NT2/D1 (cell line): Measurements from ENCODE around the gene PIK3CD.
"Not testable (repeated sequence)": the region's sequence is repeated elsewhere in the genome, so short reads cannot be mapped to it uniquely, and the experiment has no call there.

ENCODE experiments used
- DNase-seq: peaks from one replicate; pipeline ENCODE4 v3.0.0-alpha.2; 2011; ENCODE audit warnings: low read depth, low spot score
- H3K27me3 ChIP-seq: 2 replicates; pipeline ENCODE4 v1.6.0; 2011; ENCODE audit warnings: mild to moderate bottlenecking; ENCODE audit not compliant: insufficient read length, insufficient read depth
- H3K36me3 ChIP-seq: 2 replicates; pipeline ENCODE4 v1.6.1; 2011; ENCODE audit warnings: mild to moderate bottlenecking, low read length, mixed read lengths; ENCODE audit not compliant: insufficient read depth, insufficient read length
- H3K4me1 ChIP-seq: 2 replicates; pipeline ENCODE4 v1.5.1; 2011; ENCODE audit not compliant: insufficient read depth, insufficient read length
- H3K4me3 ChIP-seq: 2 replicates; pipeline ENCODE4 v1.5.1; 2011; ENCODE audit warnings: low read depth; ENCODE audit not compliant: insufficient read length
- H3K9ac ChIP-seq: 2 replicates; pipeline ENCODE4 v1.6.0; 2011; ENCODE audit warnings: low read depth; ENCODE audit not compliant: insufficient read length
- H3K9me3 ChIP-seq: 2 replicates; pipeline ENCODE4 v1.5.1; 2011; ENCODE audit warnings: mild to moderate bottlenecking, low read length; ENCODE audit not compliant: insufficient read depth
- SUZ12 ChIP-seq: IDR thresholded peaks from 2 replicates; pipeline ENCODE4 v1.6.1; 2011; ENCODE audit not compliant: insufficient read length, insufficient read depth; ENCODE audit errors: extremely low read depth
- YY1 ChIP-seq: IDR thresholded peaks from 2 replicates; pipeline ENCODE4 v1.6.1; 2011; ENCODE audit not compliant: insufficient read length, insufficient read depth
- ZNF274 ChIP-seq: IDR thresholded peaks from 2 replicates; pipeline ENCODE4 v1.6.1; 2011; ENCODE audit warnings: mild to moderate bottlenecking, low read depth, low read length

PIK3CD gene

DNA sequence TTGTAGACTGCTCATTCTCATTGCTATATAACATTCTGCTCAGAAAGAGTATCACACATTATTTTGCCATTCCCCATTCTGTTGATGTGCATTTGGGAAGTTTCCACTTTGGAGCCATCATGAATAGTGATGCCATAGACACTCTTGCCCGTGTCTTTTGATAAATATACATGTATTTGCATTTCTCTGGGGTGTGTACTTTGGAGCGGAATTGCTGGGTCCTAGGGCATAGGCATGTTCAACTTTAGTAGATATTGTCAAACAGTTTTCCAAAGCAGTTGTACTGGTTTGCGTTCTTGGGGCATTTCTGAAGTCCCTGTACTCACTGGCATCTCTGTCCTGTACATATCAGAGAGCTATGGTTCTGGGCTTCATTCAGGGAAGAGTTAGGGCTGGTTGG lies 52.1 kb downstream of the PIK3CD start:
- H3K36me3 ChIP-seq: no peaks in the 10 kb centered on the region
- no peak for DNase-seq
- H3K4me3 ChIP-seq: no peak overlapping the region
- H3K9me3 ChIP-seq: peaks cover 6% of the 10 kb centered on the region; the same call in 1 of the 2 replicates
- no peaks in the 10 kb centered on the region for H3K27me3 ChIP-seq
- peaks cover 5% of the 10 kb centered on the region for H3K4me1 ChIP-seq
- H3K9ac ChIP-seq: no peak overlapping the region
- TF ChIP-seq YY1: no peak
- TF ChIP-seq ZNF274: no peak
- no peak for TF ChIP-seq SUZ12

DNA sequence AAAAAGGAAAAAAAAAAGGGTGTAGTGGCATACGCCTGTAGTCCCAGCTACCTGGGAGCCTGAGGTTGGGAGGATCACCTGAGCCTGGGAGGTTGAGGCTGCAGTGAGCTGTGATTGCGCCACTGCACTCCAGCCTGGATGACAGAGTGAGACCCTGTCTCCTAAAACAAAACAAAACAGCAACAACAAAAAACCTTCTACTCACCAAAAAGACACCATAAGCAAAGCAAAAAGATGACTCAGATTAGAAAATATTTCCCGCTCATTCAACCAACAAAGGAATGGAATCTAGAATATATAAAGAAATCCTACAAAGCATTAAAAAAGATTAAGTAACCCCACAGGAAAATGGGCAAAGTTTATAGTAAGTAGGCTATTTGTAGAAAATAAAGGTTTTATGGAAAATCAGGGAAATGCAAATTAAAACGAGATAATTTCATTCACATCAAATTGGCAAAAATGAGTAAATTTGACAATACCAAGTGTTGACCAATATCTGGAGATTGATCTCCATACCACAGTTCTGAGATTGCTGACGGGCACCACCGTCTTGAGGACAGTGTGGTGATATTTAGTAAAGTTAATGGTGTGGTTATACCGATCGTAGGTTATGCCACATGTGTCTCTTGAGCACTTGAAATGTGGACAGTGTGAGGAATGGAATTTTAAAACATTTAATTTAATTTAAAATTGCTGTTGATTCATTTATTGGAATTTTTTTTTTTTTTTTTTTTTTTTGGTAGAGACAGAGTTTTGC lies 54.0 kb downstream of the PIK3CD start:
- no peak for DNase-seq
- Histone ChIP-seq H3K4me1 (no peaks in the 10 kb centered on the region), H3K27me3 (no peaks in the 10 kb centered on the region), H3K9me3 (peaks cover 6% of the 10 kb centered on the region; the same call in 1 of the 2 replicates), H3K4me3 (no peak overlapping the region), H3K9ac (no peak overlapping the region), H3K36me3 (peaks cover 4% of the 10 kb centered on the region)
- no peak for TF ChIP-seq SUZ12

DNA sequence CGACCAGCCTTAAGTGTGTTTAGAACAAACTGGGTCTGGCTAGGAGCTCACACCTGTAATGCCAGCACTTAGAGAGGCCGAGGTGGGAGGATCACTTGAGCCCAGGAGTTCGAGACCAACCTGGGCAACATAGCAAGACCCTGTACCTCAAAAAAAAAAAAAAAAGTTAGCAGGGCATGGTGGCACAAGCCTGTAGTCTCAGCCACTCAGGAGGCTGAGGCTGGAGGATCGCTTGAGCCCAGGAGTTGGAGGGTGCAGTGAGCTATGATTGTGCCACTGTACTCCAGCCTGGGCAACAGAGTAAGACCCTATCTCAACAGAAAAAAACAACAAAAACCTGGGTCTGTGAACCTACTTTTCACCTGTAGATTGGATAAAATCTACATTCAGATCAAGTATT lies 54.6 kb downstream of the PIK3CD start:
- Histone ChIP-seq H3K4me1 (no peaks in the 10 kb centered on the region), H3K4me3 (no peak overlapping the region), H3K9ac (no peak overlapping the region), H3K36me3 (peaks cover 6% of the 10 kb centered on the region), H3K27me3 (no peaks in the 10 kb centered on the region), H3K9me3 (peaks cover 6% of the 10 kb centered on the region; the same call in 1 of the 2 replicates)
- no peak for DNase-seq
- TF ChIP-seq SUZ12 (no peak), YY1 (no peak), ZNF274 (no peak)

DNA sequence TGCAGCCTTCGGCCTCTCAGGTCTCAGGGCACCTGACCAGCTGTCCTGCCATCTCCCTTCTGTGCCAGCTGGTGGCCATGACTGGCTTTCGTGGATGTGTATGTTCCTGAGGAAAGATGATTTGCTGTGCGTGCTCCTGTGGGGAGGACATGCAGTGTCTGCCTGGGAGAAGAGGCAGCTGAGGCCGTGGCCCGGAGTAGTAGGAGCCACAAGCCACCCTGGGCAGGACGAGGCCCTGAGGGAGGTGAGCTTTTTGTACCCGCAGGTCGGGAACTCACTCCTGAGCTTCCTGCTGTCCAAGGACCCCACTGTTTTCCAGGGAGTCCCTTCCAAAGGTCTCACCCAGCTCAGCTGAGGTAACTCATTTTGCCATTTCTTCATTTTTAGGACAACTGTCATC lies 58.5 kb downstream of the PIK3CD start:
- no peak overlapping the region for H3K4me3 ChIP-seq
- no peaks in the 10 kb centered on the region for H3K9me3 ChIP-seq
- DNase-seq: no peak
- no peak for TF ChIP-seq YY1
- TF ChIP-seq SUZ12: no peak
- no peak for TF ChIP-seq ZNF274
- H3K4me1 ChIP-seq: no peaks in the 10 kb centered on the region
- H3K9ac ChIP-seq: no peak overlapping the region
- H3K27me3 ChIP-seq: no peaks in the 10 kb centered on the region
- peaks cover 9% of the 10 kb centered on the region for H3K36me3 ChIP-seq

DNA sequence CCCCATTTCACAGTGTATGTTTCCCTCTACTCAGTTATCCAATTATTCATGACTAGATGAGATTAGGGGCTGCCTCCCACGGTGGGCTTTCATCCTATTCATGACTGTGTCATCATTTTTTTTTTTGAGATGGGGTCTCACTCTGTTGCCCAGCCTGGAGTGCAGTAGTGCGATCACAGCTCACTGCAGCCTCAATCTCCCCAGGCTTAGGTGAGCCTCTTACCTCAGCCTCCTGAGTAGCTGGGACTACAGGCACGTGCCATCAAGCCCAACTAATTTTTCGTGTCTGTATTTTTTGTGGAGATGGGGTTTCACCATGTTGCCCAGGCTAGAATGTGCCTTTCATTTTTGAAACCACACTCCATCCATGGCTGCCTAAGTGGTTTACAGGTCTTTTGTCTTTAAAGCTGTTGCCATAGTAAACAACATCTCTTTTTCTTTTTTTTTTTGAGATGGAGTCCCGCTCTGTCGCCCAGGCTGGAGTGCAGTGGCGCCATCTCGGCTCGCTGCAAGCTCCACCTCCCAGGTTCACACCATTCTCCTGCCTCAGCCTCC lies 60.0 kb downstream of the PIK3CD start:
- Histone ChIP-seq H3K4me3 (no peak overlapping the region), H3K4me1 (no peaks in the 10 kb centered on the region), H3K27me3 (no peaks in the 10 kb centered on the region), H3K9ac (no peak overlapping the region), H3K9me3 (no peaks in the 10 kb centered on the region), H3K36me3 (peaks cover 17% of the 10 kb centered on the region)
- no peak for DNase-seq
- no peak for TF ChIP-seq SUZ12
- TF ChIP-seq ZNF274: no peak
- TF ChIP-seq YY1: no peak

DNA sequence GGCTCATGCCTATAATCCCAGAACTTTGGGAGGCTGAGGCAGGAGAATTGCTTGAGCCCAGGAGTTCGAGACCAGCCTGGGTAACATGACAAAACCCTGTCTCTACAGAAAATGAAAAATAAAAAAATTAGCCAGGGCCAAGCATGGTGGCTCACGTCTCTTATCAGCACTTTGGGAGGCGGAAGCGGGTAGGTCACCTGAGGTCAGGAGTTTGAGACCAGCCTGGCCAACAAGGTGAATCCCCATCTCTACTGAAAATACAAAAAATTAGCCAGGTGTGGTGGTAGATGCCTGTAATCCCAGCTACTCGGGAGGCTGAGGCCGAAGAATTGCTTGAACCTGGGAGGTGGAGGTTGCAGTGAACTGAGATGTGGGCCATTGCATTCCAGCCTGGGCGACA lies 61.2 kb downstream of the PIK3CD start:
- H3K4me3 ChIP-seq, H3K4me1 ChIP-seq, H3K9me3 ChIP-seq, DNase-seq, H3K9ac ChIP-seq, H3K27me3 ChIP-seq: not testable (repeated sequence)
- peaks cover 24% of the 10 kb centered on the region for H3K36me3 ChIP-seq

DNA sequence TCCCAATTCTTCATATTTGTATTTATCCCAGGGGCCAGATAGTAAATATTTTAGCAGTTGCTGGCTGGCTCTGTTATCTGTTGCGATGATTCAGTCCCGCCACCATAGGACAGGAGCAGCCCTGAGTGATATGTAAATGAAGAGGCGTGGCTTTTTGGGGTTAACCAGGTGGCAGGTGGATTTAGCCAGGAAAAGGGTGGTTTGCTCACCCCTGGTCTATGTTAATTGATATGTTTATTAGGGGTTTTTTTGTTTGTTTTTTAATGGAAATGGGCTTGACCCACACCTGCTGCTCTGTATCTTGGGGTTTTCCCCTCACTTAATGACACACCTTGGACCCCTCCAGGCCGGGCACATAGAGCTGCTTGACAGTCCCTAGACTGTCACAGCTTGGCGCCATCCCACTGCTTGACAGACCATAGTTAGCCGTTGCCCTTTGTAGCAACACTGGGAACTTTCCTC lies 62.8 kb downstream of the PIK3CD start:
- Histone ChIP-seq H3K4me3 (no peak overlapping the region), H3K9me3 (no peaks in the 10 kb centered on the region), H3K36me3 (peaks cover 31% of the 10 kb centered on the region), H3K4me1 (peaks cover 20% of the 10 kb centered on the region), H3K27me3 (no peaks in the 10 kb centered on the region), H3K9ac (no peak overlapping the region)
- no peak for DNase-seq
- TF ChIP-seq YY1 (no peak), SUZ12 (no peak), ZNF274 (no peak)
